OCI-LY3 (cell line): ENCODE data around the gene MED6.

Experiments used
- CTCF ChIP-seq: fragments of 200-600, 300-600 bp; sonication (generic); IDR thresholded peaks from 2 replicates; pipeline ENCODE4 v1.5.1; 2014; ENCODE audit warnings: antibody characterized with exemption, low read length, low read depth
- EZH2phosphoT487 ChIP-seq: fragments of 200-600 bp; shearing (Covaris generic); IDR thresholded peaks from 2 replicates; pipeline ENCODE4 v1.6.1; 2018; ENCODE audit warnings: antibody characterized with exemption, mixed run types, low read depth

GRCh38 chr14:70563869-70564268 is 36.6 kb downstream of the MED6 start:
- no peak for TF ChIP-seq CTCF
- no peak for TF ChIP-seq EZH2phosphoT487
